ENCODE measurements around the gene POGK. TPM values are rescaled to one million over a fixed set of nuclear protein-coding genes. Genes with fewer than 3 reads are reported as not detected.

The POGK gene
- total RNA-seq, 1 experiment from 2014 or later = 47.7 TPM

DNA sequence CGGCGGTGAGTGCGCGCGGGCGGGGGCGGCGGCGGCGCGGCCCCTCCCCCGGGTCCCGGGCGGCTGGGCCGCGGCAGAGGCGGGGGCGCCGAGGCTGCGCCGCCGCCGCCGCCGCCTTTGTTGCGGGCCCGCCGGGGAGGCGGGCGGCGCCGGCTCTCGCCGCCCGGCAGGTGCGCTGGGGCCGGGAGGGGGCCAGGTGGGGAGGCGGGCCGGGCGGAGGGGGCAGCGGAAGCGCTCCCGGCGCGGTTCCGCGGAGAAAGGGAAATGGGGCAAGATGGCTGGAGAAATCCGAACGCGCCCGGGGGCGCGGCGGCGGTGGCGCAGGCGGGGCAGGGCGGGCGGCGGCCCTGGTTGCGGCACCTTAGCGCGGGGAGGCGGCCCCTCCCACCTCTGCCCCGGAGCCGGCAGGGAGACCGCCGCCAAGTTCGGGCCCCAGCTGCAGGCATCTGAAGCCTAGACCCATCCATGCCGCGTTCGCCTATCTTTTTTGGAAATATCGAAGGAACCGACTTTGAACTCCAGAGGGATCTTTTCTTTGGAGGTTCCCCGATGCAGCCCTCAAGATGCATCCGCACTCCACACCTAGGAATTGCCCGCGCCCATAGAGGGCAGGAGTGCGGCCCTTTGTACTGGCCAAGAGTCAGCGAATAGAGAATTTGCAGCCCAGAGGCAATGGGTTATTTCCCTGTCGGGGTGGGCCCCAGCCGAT, 479 bp downstream of the POGK start:
- no peak overlapping the region for H2BK20ac ChIP-seq (ENCODE audit: low read depth, low read length, poor library complexity, severe bottlenecking)
- H3K56ac ChIP-seq (ENCODE audit: insufficient read length, low read depth, low read length) = no peak overlapping the region
- no peak overlapping the region for H3K4ac ChIP-seq (ENCODE audit: low read depth, low read length)
- H3K9me3 ChIP-seq (ENCODE audit: control insufficient read depth, low read depth, low read length) = no peaks in the 10 kb centered on the region
- H4K8ac ChIP-seq (replicated peaks; ENCODE audit: insufficient read length, low read depth, low read length) = no peak overlapping the region
- no peaks in the 10 kb centered on the region for H3K27me3 ChIP-seq (ENCODE audit: insufficient read depth, low read length)
- H3K9me3 Mint-ChIP-seq = no peaks in the 10 kb centered on the region
- H4K91ac ChIP-seq (ENCODE audit: insufficient read length, low read depth, low read length) = no peak overlapping the region
- H2BK5ac ChIP-seq (ENCODE audit: insufficient read length, low read length) = no peak overlapping the region
- no peaks in the 10 kb centered on the region for H4K20me1 ChIP-seq (ENCODE audit: control insufficient read depth, insufficient read depth, insufficient read length)
- H2BK120ac ChIP-seq (ENCODE audit: low read depth, low read length, poor library complexity, severe bottlenecking) = no peak overlapping the region
- H3K4me1 Mint-ChIP-seq = peaks cover 17 to 22% of the 10 kb centered on the region in 2 experiments
- peaks cover 4% of the 10 kb centered on the region for H3K23me2 ChIP-seq (ENCODE audit: insufficient read length, low read depth, low read length, poor library complexity, severe bottlenecking)
- H2AFZ ChIP-seq (ENCODE audit: low read length) = no peak overlapping the region
- no peak overlapping the region for H3T11ph ChIP-seq (ENCODE audit: low read length)
- H3K18ac ChIP-seq (ENCODE audit: insufficient read length, low read depth, low read length) = no peak overlapping the region
- H3K79me1 ChIP-seq (ENCODE audit: insufficient read depth, low read depth, low read length, poor library complexity, severe bottlenecking) = no peaks in the 10 kb centered on the region
- peak overlapping the region; percentile 88 for H3K4me2 ChIP-seq (ENCODE audit: insufficient read depth, insufficient read length, low read length)
- no CpG with 5 or more reads among the region's 82 CpGs for WGBS (ENCODE audit: extremely low coverage, insufficient read length, low lambda C conversion rate)
- no peak overlapping the region for H2BK12ac ChIP-seq (ENCODE audit: insufficient read length, low read depth, low read length)
- H3K14ac ChIP-seq (ENCODE audit: insufficient read depth, low read length) = peak overlapping the region; percentile 89; the same call in 1 of the 2 replicates
- peaks cover 5% of the 10 kb centered on the region; the same call in 1 of the 2 replicates for H3K4me1 ChIP-seq (ENCODE audit: insufficient read depth, low read length)
- H2BK15ac ChIP-seq (ENCODE audit: low read depth, low read length) = no peak overlapping the region
- peaks cover 4% of the 10 kb centered on the region for H3K27me3 Mint-ChIP-seq (ENCODE audit: low read depth)
- H3K36me3 Mint-ChIP-seq (ENCODE audit: insufficient read depth in 1 of 3, low read depth in 3 of 3) = peaks cover 35 to 46% (median 45%) of the 10 kb centered on the region in 3 experiments
- H2AK5ac ChIP-seq (ENCODE audit: insufficient read length, low read length) = no peak overlapping the region
- H3K4me3 Mint-ChIP-seq = peak overlapping the region; percentile 84 to 90
- peak overlapping the region; percentile 62 to 80 (median 78); a peak in 5 of 7 replicates for H3K27ac Mint-ChIP-seq
- no peak overlapping the region for H3K23ac ChIP-seq (ENCODE audit: insufficient read length, low read depth, low read length)
- H4K5ac ChIP-seq (ENCODE audit: insufficient read length, low read depth, low read length) = no peak overlapping the region
- DNase-seq = peak; percentile 66
- TF ChIP-seq, protein P1, sequence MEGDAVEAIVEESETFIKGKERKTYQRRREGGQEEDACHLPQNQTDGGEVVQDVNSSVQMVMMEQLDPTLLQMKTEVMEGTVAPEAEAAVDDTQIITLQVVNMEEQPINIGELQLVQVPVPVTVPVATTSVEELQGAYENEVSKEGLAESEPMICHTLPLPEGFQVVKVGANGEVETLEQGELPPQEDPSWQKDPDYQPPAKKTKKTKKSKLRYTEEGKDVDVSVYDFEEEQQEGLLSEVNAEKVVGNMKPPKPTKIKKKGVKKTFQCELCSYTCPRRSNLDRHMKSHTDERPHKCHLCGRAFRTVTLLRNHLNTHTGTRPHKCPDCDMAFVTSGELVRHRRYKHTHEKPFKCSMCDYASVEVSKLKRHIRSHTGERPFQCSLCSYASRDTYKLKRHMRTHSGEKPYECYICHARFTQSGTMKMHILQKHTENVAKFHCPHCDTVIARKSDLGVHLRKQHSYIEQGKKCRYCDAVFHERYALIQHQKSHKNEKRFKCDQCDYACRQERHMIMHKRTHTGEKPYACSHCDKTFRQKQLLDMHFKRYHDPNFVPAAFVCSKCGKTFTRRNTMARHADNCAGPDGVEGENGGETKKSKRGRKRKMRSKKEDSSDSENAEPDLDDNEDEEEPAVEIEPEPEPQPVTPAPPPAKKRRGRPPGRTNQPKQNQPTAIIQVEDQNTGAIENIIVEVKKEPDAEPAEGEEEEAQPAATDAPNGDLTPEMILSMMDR (conservative IDR thresholded peaks at IDR 0.05) = peak; percentile 50
- peak overlapping the region; percentile 76 for H3K9ac ChIP-seq (ENCODE audit: extremely low read depth, insufficient read length, low read length)
- H3K79me2 ChIP-seq (ENCODE audit: insufficient read depth, low read length) = peaks cover 5% of the 10 kb centered on the region; the same call in 1 of the 2 replicates
- no peak overlapping the region for H3K27ac ChIP-seq (ENCODE audit: insufficient read length, low read depth, low read length)
